ENCODE results near the gene SSBP2.
"Not testable (repeated sequence)": the region's sequence is repeated elsewhere in the genome, so short reads cannot be mapped to it uniquely, and the experiment has no call there.

The SSBP2 gene

GRCh38 chr5:81646469-81646995 lies 104.4 kb downstream of the SSBP2 start:
- DNase-seq, result no peak

DNA sequence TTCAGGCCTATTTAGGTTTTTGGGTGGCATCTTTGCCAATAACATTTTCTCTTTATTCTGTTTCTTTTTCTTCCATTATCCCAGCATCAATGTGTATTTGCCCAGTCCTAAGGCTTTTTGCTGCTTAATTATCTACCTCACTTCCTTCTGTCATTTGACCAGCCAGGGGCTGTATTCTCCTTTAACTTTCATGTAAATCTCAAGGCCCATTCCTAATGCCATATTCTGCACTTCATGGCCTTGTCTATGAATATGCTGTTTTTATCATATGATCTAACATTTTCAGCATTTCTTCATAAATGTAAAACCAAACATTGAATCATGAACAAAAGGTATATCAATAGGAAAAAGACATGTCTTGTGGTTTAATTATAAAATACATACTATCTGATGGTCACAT lies 108.7 kb downstream of the SSBP2 start:
- DNase-seq, result no peak

DNA sequence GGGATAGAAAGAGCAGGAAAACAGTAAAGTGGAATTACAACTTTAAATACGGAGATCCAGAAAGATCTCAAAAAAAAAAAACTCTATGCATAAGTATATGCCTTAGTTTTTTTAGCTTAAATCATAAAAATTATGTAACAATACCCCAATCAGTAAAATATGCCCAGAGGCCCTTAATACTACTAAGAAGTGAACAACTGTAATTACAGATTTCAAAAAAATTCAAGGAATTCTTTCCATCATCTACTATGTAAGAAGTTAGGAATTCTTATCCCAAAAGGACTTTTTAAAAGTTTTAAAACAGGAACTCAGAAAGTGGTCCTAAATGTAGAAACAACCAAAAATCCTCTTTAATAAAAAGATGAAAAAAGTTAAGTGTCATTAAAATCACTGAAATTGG lies 111.3 kb downstream of the SSBP2 start:
- no peak for DNase-seq

DNA sequence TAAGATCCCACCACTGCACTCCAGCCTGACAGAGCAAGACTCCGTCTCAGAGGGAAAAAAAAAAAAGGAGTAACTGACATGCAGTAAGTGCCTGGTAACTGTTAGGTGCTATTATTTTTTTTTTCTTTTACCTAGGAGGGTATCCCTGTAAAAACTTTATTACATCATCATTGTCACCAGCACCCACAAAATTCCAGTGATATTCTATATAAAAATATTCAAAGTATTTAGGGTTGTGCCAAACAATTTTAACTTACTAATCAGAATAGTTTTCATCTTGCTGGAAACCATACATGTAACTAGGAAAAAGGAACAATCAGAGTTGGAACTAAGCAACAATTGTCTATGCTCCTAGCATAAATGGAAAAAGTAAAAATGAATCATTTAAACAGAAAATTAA lies 112.4 kb downstream of the SSBP2 start:
- DNase-seq, result no peak

DNA sequence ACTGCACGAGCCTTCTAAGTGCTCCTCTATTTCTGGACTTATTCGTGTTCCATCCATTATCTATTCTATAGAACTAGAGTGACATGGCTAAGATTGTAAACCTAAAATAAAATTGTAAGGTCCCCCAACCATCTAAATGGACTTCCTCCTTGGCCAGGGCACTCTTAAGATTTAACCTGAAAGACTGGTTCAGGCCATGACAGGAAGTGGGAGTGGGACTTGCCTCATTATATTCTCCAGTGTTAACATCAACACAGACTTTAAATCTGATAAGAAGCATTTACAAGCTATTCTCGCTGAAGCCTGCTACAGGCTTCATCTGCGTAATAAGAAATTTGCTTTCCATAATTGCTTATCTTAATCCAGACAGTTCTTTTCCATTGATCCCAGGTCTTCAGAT lies 117.0 kb downstream of the SSBP2 start:
- no peak for DNase-seq

- no peak for DNase-seq
Measured at GRCh38 chr5:81633471-81633870, 117.4 kb downstream of the SSBP2 start.

GRCh38 chr5:81632679-81633078 lies 118.2 kb downstream of the SSBP2 start:
- no peak for DNase-seq

DNA sequence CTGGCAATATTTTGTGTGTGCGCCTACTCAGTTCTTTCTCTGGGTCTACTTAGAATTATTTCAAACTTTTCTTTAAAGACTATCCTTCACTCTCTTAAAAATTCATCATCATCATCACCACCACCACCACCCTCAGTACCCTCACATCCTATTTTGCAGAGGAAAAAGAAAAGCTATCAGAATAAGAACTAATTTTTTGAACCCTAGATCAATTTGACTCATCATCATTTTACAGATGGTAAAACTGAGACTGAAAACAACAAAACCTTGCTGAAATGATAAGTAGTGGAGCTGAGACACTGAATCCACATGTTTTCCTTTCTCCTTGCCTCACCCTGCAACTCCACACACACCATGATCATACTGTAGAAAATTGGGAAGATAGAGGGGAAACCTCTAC lies 119.3 kb downstream of the SSBP2 start:
- no peak for DNase-seq

DNA sequence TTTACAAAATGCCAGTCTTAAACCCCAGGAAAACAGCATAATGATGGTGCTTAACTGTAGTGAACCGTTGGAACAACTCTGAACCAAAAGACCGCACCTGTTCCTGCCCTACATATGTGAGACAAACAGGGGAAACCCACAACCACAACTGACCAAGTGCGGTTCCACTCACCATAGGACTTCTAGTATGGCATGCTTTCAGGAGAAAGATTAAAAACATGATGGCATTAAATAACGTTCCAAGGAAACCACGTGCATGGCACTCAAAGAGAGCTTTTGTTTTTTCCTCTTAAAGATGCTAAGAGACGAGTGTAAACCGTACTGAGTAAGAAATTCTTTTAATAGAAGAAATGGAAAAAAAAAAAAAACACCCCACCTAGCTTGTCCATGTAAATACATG lies 119.8 kb downstream of the SSBP2 start:
- DNase-seq, result peak; percentile 10

DNA sequence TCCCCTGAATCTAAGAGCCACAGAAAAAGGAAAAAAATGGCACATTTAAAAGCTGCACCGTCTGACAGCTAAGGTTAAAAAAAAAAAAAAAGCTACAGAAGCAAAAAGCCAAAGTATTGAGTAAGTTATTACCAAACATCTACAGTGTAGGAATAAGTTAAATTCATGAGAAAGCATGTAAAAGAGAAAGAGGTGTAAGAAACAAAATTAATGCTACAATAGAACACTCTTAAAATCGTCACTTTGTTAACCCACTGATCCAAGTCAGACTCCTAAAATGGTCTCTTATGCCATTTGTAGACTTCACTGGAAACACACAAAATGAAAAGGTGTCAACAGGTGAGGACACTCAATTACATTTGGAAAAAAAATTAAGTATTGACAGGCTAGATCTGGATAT lies 120.2 kb downstream of the SSBP2 start:
- DNase-seq, result no peak

DNA sequence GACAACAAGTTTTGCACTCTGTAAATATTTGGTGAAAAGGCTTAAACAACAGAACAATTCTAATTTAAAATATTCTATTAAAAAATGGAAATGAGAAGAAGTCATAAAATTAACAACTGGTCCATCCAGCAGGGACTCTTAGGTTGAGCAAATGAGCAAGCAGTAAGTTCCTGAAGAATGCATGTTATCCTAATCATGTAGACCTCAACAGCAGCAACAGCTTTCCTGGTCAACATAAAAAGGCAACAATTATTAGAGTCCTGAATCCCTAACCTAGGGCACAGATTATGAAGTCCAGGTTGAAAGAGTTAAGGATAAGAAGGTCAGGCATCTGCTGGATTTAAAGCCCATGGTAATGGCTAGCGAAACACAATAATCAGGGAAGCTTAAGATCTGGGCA lies 120.9 kb downstream of the SSBP2 start:
- DNase-seq, result no peak

- peak; percentile 6 for DNase-seq
Measured at GRCh38 chr5:81628061-81628460, 122.8 kb downstream of the SSBP2 start.

- no peak for DNase-seq
Measured at GRCh38 chr5:81626524-81626923, 124.4 kb downstream of the SSBP2 start.

GRCh38 chr5:81609810-81610375 lies 141.0 kb downstream of the SSBP2 start:
- no peak for DNase-seq

- no peak for DNase-seq
Measured at GRCh38 chr5:81608976-81609375, 141.9 kb downstream of the SSBP2 start.

DNA sequence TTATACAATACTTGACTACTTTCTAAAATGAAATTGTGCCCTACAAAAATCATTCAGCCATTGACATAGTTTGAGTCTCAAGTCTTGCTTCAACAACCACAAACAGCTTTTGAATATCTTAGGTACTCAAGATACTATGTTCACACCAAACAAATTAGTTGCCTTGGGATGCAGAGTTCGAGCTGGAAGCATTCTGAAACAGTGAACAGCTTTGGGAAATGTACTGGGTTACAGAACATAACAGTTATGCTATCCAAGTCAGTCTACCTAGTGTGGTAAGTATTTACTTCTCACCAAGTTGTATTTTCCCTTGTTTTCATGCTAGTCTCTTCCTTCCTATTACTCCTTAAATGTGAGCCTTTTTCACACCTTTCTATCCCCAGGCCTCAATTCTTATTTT lies 143.2 kb downstream of the SSBP2 start:
- DNase-seq, result no peak

- no peak for DNase-seq
Measured at GRCh38 chr5:81606150-81606549, 144.7 kb downstream of the SSBP2 start.

DNA sequence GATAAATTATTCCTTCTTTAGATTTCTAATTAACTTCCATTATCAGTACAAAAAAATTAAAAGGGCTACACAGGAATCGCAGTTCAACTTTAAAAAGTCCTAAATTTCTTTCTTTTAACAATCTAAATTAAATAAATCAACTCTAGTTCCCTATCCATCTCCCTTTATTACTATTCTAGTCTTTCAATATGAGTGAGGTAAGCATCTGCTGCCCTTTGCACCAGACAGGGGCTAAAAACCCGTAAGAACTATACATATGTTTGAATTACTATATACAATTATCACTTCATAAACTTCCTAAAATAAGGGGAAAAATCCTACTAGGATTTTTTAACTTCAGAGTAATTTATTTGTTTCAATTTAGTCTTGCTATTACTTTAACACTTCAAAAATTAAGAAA lies 145.6 kb downstream of the SSBP2 start:
- no peak for DNase-seq

GRCh38 chr5:81604193-81604592 lies 146.7 kb downstream of the SSBP2 start:
- no peak for DNase-seq

- DNase-seq, result no peak
Measured at GRCh38 chr5:81601919-81602318, 149.0 kb downstream of the SSBP2 start.

DNA sequence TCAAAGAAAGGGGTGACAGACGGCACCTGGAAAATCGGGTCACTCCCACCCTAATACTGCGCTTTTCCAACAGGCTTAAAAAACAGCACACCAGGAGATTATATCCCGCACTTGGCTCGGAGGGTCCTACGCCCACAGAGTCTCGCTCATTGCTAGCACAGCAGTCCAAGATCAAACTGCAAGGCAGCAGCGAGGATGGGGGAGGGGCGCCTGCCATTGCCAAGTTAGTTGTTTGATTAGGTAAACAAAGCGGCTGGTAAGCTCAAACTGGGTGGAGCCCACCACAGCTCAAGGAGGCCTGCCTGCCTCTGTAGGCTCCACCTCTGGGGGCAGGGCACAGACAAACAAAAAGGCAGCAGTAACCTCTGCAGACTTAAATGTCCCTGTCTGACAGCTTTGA lies 158.8 kb downstream of the SSBP2 start:
- not testable (repeated sequence) for DNase-seq

DNA sequence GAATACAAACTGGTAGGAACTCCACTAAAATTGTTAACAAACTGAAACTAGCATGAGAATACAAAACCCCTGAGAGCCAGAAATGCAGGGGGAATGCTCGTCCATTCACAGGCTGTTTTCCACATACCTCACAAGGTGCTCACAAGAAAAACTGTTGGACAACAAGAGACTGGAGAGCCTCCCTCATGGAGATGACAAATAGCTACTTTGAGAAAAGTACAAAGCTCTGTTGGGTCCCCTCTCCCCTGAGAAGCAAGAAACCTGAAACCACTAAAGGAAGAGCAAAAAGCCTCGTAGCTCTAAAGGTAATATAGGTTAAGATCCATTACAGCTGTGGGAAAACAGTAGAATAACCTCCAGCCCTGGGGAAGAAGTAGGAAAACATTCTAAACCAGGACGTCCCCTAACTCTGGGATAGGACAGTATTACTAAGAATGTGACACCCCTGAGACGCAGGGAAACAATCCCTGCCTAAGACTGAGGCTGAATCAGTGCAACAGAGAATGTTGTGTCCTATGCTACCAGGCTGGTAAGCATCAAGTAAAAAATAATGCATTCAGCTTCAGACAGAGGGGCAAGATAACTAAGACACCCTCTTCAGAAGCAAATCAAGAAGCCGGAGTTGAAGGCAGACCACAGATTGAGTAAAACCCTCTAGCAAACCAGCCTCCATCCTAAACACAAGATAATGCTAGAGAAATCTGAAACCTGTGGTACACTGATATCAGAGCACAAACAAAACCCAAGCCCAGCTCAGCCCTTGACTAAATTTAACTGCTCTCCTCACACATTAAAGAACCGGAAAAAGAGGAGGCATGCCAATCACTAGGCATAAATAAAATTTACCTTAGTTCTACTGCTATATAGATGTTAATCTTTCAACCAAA lies 160.2 kb downstream of the SSBP2 start:
- DNase-seq, result no peak

- no peak for DNase-seq
Measured at GRCh38 chr5:81579262-81579924, 171.5 kb downstream of the SSBP2 start.

DNA sequence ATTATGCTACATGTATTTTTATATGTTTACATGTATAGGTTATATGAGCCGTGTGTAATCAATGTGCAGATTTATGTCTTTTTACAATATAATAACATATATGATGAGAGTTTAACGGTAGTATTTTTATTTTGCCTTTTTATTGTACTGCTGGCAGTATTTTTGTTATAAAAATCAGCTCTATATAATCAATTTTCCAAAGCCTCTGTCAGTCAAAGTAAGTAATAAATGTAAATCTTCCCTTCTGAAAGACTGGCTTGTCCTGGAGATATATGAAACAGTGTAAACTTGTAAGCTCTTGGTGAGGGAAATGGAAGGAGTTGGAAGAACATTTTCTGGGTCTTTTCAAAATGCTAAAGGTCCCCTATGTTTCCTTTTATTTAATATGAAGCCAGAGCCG lies 173.8 kb downstream of the SSBP2 start:
- DNase-seq, result no peak

Data from stimulated activated CD4-positive, alpha-beta T cell treated with anti-CD3 and anti-CD28 coated beads, Interleukin-4, amount 100 ng/mL, for 24 hours (primary cell).